Measurements from ENCODE around the gene OCA2. TPM values are rescaled to one million over a fixed set of nuclear protein-coding genes. Genes with fewer than 3 reads are reported as not detected.

OCA2 gene
- polyA plus RNA-seq, 1 donor from 2014 or later = 0.97 TPM

GRCh38 chr15:28018291-28019044, 80.6 kb downstream of the OCA2 start:
- no peak overlapping the region for H2AFZ ChIP-seq (ENCODE audit: low read depth, low read length)
- H3F3A ChIP-seq (ENCODE audit: insufficient read depth, low read length, poor library complexity, severe bottlenecking) = no peaks in the 10 kb centered on the region
- H3K27ac ChIP-seq (ENCODE audit: low read length) = no peak overlapping the region
- H3K27me3 ChIP-seq (ENCODE audit: insufficient read depth, low read depth, low read length) = no peaks in the 10 kb centered on the region
- no peaks in the 10 kb centered on the region for H3K9me2 ChIP-seq (ENCODE audit: insufficient read depth, low read length)
- no peak overlapping the region for H3K4me3 ChIP-seq (ENCODE audit: low read length)
- no peaks in the 10 kb centered on the region for H3K9me3 ChIP-seq (ENCODE audit: low read length)
- no peak for TF ChIP-seq CTCF (IDR thresholded peaks at IDR 0.05; ENCODE audit: poor library complexity, severe bottlenecking)
- TF ChIP-seq TAF1 (IDR thresholded peaks at IDR 0.05; ENCODE audit: low read depth) = no peak
- no peak for TF ChIP-seq REST (IDR thresholded peaks at IDR 0.05; ENCODE audit: borderline replicate concordance)
- no peak for TF ChIP-seq MXI1 (conservative IDR thresholded peaks at IDR 0.05; ENCODE audit: poor library complexity, severe bottlenecking)
- TF ChIP-seq EZH2 (IDR thresholded peaks at IDR 0.05; ENCODE audit: borderline replicate concordance, insufficient read depth, low read length, poor library complexity, severe bottlenecking) = no peak
- no peak for TF ChIP-seq EP300 (conservative IDR thresholded peaks at IDR 0.05; ENCODE audit: poor library complexity, severe bottlenecking)
- no peak for TF ChIP-seq SMC3 (conservative IDR thresholded peaks at IDR 0.05; ENCODE audit: poor library complexity)
- no peak for TF ChIP-seq RAD21 (conservative IDR thresholded peaks at IDR 0.05)
- TF ChIP-seq POLR2AphosphoS5 (IDR thresholded peaks at IDR 0.05) = no peak
- H4K20me1 ChIP-seq (ENCODE audit: insufficient read depth) = no peaks in the 10 kb centered on the region
- H3K9ac ChIP-seq (ENCODE audit: low read length) = no peak overlapping the region
- no peak overlapping the region for H3K4me2 ChIP-seq (ENCODE audit: low read length)
- no peaks in the 10 kb centered on the region for H3K79me2 ChIP-seq (replicated peaks; ENCODE audit: insufficient read depth, low read length)
- no peaks in the 10 kb centered on the region for H3K36me3 ChIP-seq (ENCODE audit: insufficient read depth, low read length)

- no peaks in the 10 kb centered on the region for H3F3A ChIP-seq (ENCODE audit: insufficient read depth, low read length, poor library complexity, severe bottlenecking)
- no peaks in the 10 kb centered on the region for H3K36me3 ChIP-seq (ENCODE audit: insufficient read depth, low read length)
- H3K27ac ChIP-seq (ENCODE audit: low read length) = no peak overlapping the region
- H4K20me1 ChIP-seq (ENCODE audit: insufficient read depth) = no peaks in the 10 kb centered on the region
- no peaks in the 10 kb centered on the region for H3K9me3 ChIP-seq (ENCODE audit: low read length)
- TF ChIP-seq TAF1 (IDR thresholded peaks at IDR 0.05; ENCODE audit: low read depth) = no peak
- no peak for TF ChIP-seq REST (IDR thresholded peaks at IDR 0.05; ENCODE audit: borderline replicate concordance)
- peak; percentile 73 for TF ChIP-seq RAD21 (conservative IDR thresholded peaks at IDR 0.05)
- TF ChIP-seq SMC3 (conservative IDR thresholded peaks at IDR 0.05; ENCODE audit: poor library complexity) = peak; percentile 68
- peak; percentile 67 for TF ChIP-seq CTCF (IDR thresholded peaks at IDR 0.05; ENCODE audit: poor library complexity, severe bottlenecking)
- H3K9ac ChIP-seq (ENCODE audit: low read length) = no peak overlapping the region
- no peaks in the 10 kb centered on the region for H3K9me2 ChIP-seq (ENCODE audit: insufficient read depth, low read length)
- H3K4me2 ChIP-seq (ENCODE audit: low read length) = no peak overlapping the region
- no peaks in the 10 kb centered on the region for H3K79me2 ChIP-seq (replicated peaks; ENCODE audit: insufficient read depth, low read length)
- no peak overlapping the region for H2AFZ ChIP-seq (ENCODE audit: low read depth, low read length)
- no peaks in the 10 kb centered on the region for H3K27me3 ChIP-seq (ENCODE audit: insufficient read depth, low read depth, low read length)
- H3K4me3 ChIP-seq (ENCODE audit: low read length) = no peak overlapping the region
Observed at GRCh38 chr15:28017423-28017924, 81.6 kb downstream of the OCA2 start.

Data from neural cell (in vitro differentiated cells).